ENCODE results near the gene SPAG5.

- TF ChIP-seq, protein P1, sequence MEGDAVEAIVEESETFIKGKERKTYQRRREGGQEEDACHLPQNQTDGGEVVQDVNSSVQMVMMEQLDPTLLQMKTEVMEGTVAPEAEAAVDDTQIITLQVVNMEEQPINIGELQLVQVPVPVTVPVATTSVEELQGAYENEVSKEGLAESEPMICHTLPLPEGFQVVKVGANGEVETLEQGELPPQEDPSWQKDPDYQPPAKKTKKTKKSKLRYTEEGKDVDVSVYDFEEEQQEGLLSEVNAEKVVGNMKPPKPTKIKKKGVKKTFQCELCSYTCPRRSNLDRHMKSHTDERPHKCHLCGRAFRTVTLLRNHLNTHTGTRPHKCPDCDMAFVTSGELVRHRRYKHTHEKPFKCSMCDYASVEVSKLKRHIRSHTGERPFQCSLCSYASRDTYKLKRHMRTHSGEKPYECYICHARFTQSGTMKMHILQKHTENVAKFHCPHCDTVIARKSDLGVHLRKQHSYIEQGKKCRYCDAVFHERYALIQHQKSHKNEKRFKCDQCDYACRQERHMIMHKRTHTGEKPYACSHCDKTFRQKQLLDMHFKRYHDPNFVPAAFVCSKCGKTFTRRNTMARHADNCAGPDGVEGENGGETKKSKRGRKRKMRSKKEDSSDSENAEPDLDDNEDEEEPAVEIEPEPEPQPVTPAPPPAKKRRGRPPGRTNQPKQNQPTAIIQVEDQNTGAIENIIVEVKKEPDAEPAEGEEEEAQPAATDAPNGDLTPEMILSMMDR (IDR thresholded peaks at IDR 0.05): no peak
- TF ChIP-seq POLR2A (IDR thresholded peaks at IDR 0.05): no peak
Measured at GRCh38 chr17:28635506-28635905, 36.7 kb upstream of the SPAG5 start.

Measured in tibial nerve (tissue), 3 donors.